OCI-LY3 (cell line): ENCODE measurements around the gene TPCN1.

Experiments
- EZH2phosphoT487 ChIP-seq: fragments of 200-600 bp; shearing (Covaris generic); IDR thresholded peaks from 2 replicates; pipeline ENCODE4 v1.6.1; 2018; ENCODE audit warnings: antibody characterized with exemption, mixed run types, low read depth
- TF ChIP-seq, protein P1 (sequence below): fragments of 200-600, 300-600 bp; sonication (generic); IDR thresholded peaks from 2 replicates; pipeline ENCODE4 v1.5.1; 2014; ENCODE audit warnings: antibody characterized with exemption, low read length, low read depth

DNA sequence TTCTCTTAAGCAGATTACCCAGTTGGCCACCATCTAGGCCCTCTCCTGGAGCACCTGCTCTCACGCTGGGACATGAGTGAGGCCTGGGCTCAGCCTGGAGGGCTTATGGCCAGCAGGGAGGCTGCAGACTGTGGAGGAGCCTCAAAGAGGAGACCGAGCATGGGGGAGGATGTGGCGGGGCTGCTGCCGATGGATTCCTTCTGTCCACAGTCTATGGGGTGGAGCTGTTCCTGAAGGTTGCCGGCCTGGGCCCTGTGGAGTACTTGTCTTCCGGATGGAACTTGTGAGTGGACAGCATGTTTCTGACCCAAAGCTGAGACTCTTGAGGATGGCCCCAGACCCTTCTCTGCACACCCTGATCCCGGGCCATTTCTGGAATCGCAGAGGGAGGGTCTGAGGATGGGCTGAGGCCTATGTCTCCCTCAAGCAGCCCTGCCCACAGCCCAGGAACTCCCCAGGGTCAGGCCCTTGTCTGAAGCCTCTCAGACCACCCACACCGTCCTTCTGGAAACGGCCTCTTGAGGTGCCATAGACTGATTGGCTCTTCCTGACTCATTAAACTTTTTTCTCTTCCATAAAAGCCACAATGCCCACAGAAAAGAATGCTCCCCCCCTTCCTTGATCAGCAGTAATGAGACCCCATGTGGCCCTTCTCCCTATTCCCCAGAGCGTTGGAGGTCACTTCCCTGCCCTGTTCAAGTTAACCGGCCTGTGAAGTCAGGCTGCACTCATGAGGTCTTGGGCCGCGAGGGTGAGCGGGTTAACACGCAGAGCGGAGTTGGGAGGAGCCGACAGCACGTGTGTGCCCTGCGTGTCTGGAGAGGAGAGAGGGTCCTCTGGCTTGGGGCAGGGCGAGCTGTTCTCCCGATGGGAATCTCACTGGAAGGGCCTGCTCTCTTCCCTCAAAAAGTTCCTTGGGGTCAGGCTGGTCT is 64.7 kb downstream of the TPCN1 start:
- TF ChIP-seq, protein P1, sequence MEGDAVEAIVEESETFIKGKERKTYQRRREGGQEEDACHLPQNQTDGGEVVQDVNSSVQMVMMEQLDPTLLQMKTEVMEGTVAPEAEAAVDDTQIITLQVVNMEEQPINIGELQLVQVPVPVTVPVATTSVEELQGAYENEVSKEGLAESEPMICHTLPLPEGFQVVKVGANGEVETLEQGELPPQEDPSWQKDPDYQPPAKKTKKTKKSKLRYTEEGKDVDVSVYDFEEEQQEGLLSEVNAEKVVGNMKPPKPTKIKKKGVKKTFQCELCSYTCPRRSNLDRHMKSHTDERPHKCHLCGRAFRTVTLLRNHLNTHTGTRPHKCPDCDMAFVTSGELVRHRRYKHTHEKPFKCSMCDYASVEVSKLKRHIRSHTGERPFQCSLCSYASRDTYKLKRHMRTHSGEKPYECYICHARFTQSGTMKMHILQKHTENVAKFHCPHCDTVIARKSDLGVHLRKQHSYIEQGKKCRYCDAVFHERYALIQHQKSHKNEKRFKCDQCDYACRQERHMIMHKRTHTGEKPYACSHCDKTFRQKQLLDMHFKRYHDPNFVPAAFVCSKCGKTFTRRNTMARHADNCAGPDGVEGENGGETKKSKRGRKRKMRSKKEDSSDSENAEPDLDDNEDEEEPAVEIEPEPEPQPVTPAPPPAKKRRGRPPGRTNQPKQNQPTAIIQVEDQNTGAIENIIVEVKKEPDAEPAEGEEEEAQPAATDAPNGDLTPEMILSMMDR, result no peak
- TF ChIP-seq EZH2phosphoT487, result no peak
